ENCODE data around the gene SUZ12.
"Not testable (repeated sequence)": the region's sequence is repeated elsewhere in the genome, so short reads cannot be mapped to it uniquely, and the experiment has no call there.

DNA sequence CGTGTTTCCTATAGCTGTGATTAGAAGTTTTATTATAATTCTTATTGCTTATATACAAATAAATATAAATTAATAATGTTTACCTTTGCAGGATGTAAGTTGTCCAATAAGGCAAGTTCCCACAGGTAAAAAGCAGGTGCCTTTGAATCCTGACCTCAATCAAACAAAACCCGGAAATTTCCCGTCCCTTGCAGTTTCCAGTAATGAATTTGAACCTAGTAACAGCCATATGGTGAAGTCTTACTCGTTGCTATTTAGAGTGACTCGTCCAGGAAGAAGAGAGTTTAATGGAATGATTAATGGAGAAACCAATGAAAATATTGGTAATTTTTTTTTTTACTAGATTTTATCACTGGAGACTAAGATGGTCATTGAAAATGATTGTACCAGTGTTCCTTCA lies 38.6 kb downstream of the SUZ12 start:
- TF ChIP-seq, protein P1, sequence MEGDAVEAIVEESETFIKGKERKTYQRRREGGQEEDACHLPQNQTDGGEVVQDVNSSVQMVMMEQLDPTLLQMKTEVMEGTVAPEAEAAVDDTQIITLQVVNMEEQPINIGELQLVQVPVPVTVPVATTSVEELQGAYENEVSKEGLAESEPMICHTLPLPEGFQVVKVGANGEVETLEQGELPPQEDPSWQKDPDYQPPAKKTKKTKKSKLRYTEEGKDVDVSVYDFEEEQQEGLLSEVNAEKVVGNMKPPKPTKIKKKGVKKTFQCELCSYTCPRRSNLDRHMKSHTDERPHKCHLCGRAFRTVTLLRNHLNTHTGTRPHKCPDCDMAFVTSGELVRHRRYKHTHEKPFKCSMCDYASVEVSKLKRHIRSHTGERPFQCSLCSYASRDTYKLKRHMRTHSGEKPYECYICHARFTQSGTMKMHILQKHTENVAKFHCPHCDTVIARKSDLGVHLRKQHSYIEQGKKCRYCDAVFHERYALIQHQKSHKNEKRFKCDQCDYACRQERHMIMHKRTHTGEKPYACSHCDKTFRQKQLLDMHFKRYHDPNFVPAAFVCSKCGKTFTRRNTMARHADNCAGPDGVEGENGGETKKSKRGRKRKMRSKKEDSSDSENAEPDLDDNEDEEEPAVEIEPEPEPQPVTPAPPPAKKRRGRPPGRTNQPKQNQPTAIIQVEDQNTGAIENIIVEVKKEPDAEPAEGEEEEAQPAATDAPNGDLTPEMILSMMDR (IDR thresholded peaks at IDR 0.05) = not testable (repeated sequence)
- TF ChIP-seq POLR2A (IDR thresholded peaks at IDR 0.05) = not testable (repeated sequence)

Data from thyroid gland (tissue), 4 donors.